ENCODE data around the gene ZNF777.
A peak's percentile ranks its signal among the peaks of the same experiment; 100 is the strongest.
"Not testable (repeated sequence)": the region's sequence is repeated elsewhere in the genome, so short reads cannot be mapped to it uniquely, and the experiment has no call there.

ZNF777 gene

GRCh38 chr7:149495785-149496641 lies 35.2 kb upstream of the ZNF777 start:
- Histone ChIP-seq H3K9me3 (ENCODE audit: control insufficient read depth in 1 of 2, low read length in 2 of 2) (no peaks in the 10 kb centered on the region), H3K4me3 (ENCODE audit: low read depth in 1 of 2, low read length in 2 of 2) (peak overlapping the region; percentile 78), H3K36me3 (ENCODE audit: control insufficient read depth in 1 of 2, insufficient read depth in 2 of 2, low read length in 2 of 2) (peaks cover 24 to 30% of the 10 kb centered on the region in 2 donors), H3K27me3 (ENCODE audit: low read depth, low read length) (no peaks in the 10 kb centered on the region), H3K27ac (ENCODE audit: low read length) (peak overlapping the region; percentile 57), H3K4me1 (ENCODE audit: control insufficient read depth in 1 of 2, insufficient read depth in 2 of 2, low read length in 2 of 2) (peaks cover 10 to 22% of the 10 kb centered on the region in 2 donors)

GRCh38 chr7:149494738-149495368 lies 34.0 kb upstream of the ZNF777 start:
- Histone ChIP-seq H3K4me3 (ENCODE audit: low read depth in 1 of 2, low read length in 2 of 2) (no peak overlapping the region), H3K36me3 (ENCODE audit: control insufficient read depth in 1 of 2, insufficient read depth in 2 of 2, low read length in 2 of 2) (peaks cover 34 to 42% of the 10 kb centered on the region in 2 donors), H3K27ac (ENCODE audit: low read length) (peak overlapping the region; percentile 57), H3K27me3 (ENCODE audit: low read depth, low read length) (no peaks in the 10 kb centered on the region), H3K9me3 (ENCODE audit: control insufficient read depth in 1 of 2, low read length in 2 of 2) (no peaks in the 10 kb centered on the region), H3K4me1 (ENCODE audit: control insufficient read depth in 1 of 2, insufficient read depth in 2 of 2, low read length in 2 of 2) (peaks cover 10 to 22% of the 10 kb centered on the region in 2 donors)

- not testable (repeated sequence) for H3K27ac ChIP-seq (ENCODE audit: low read length); H3K9me3 ChIP-seq (ENCODE audit: control insufficient read depth in 1 of 2, low read length in 2 of 2); H3K27me3 ChIP-seq (ENCODE audit: low read depth, low read length); H3K4me3 ChIP-seq (ENCODE audit: low read depth in 1 of 2, low read length in 2 of 2)
- H3K4me1 ChIP-seq (ENCODE audit: control insufficient read depth in 1 of 2, insufficient read depth in 2 of 2, low read length in 2 of 2), result peaks cover 10 to 22% of the 10 kb centered on the region in 2 donors
- peaks cover 34 to 48% of the 10 kb centered on the region in 2 donors for H3K36me3 ChIP-seq (ENCODE audit: control insufficient read depth in 1 of 2, insufficient read depth in 2 of 2, low read length in 2 of 2)
These were observed 33.1 kb upstream of the ZNF777 start for GRCh38 chr7:149493975-149494374.

GRCh38 chr7:149493366-149493765 lies 32.5 kb upstream of the ZNF777 start:
- peaks cover 10 to 22% of the 10 kb centered on the region in 2 donors for H3K4me1 ChIP-seq (ENCODE audit: control insufficient read depth in 1 of 2, insufficient read depth in 2 of 2, low read length in 2 of 2)
- no peaks in the 10 kb centered on the region for H3K27me3 ChIP-seq (ENCODE audit: low read depth, low read length)
- no peak overlapping the region for H3K27ac ChIP-seq (ENCODE audit: low read length)
- H3K4me3 ChIP-seq (ENCODE audit: low read depth in 1 of 2, low read length in 2 of 2), result no peak overlapping the region
- H3K36me3 ChIP-seq (ENCODE audit: control insufficient read depth in 1 of 2, insufficient read depth in 2 of 2, low read length in 2 of 2), result peaks cover 34 to 53% of the 10 kb centered on the region in 2 donors
- no peaks in the 10 kb centered on the region for H3K9me3 ChIP-seq (ENCODE audit: control insufficient read depth in 1 of 2, low read length in 2 of 2)

GRCh38 chr7:149490083-149490760 lies 29.4 kb upstream of the ZNF777 start:
- peaks cover 45 to 73% of the 10 kb centered on the region in 2 donors for H3K36me3 ChIP-seq (ENCODE audit: control insufficient read depth in 1 of 2, insufficient read depth in 2 of 2, low read length in 2 of 2)

GRCh38 chr7:149489391-149490024 lies 28.6 kb upstream of the ZNF777 start:
- peaks cover 45 to 78% of the 10 kb centered on the region in 2 donors for H3K36me3 ChIP-seq (ENCODE audit: control insufficient read depth in 1 of 2, insufficient read depth in 2 of 2, low read length in 2 of 2)
- no peaks in the 10 kb centered on the region for H3K9me3 ChIP-seq (ENCODE audit: control insufficient read depth in 1 of 2, low read length in 2 of 2)
- no peak overlapping the region for H3K4me3 ChIP-seq (ENCODE audit: low read depth in 1 of 2, low read length in 2 of 2)
- H3K4me1 ChIP-seq (ENCODE audit: control insufficient read depth in 1 of 2, insufficient read depth in 2 of 2, low read length in 2 of 2), result peaks cover 0 to under 1% of the 10 kb centered on the region in 2 donors
- H3K27ac ChIP-seq (ENCODE audit: low read length), result no peak overlapping the region
- no peaks in the 10 kb centered on the region for H3K27me3 ChIP-seq (ENCODE audit: low read depth, low read length)

More at GRCh38 chr7:149490083-149490760, 29.4 kb upstream of the ZNF777 start:
- Histone ChIP-seq H3K27me3 (ENCODE audit: low read depth, low read length) (no peaks in the 10 kb centered on the region), H3K4me3 (ENCODE audit: low read depth in 1 of 2, low read length in 2 of 2) (no peak overlapping the region), H3K27ac (ENCODE audit: low read length) (no peak overlapping the region), H3K4me1 (ENCODE audit: control insufficient read depth in 1 of 2, insufficient read depth in 2 of 2, low read length in 2 of 2) (peaks cover 1 to 8% of the 10 kb centered on the region in 2 donors), H3K9me3 (ENCODE audit: control insufficient read depth in 1 of 2, low read length in 2 of 2) (no peaks in the 10 kb centered on the region)

- Histone ChIP-seq H3K4me3 (ENCODE audit: low read depth in 1 of 2, low read length in 2 of 2) (no peak overlapping the region), H3K9me3 (ENCODE audit: control insufficient read depth in 1 of 2, low read length in 2 of 2) (peaks cover 0 to 6% of the 10 kb centered on the region in 2 donors), H3K36me3 (ENCODE audit: control insufficient read depth in 1 of 2, insufficient read depth in 2 of 2, low read length in 2 of 2) (peaks cover 7 to 30% of the 10 kb centered on the region in 2 donors), H3K27me3 (ENCODE audit: low read depth, low read length) (no peaks in the 10 kb centered on the region), H3K27ac (ENCODE audit: low read length) (no peak overlapping the region), H3K4me1 (ENCODE audit: control insufficient read depth in 1 of 2, insufficient read depth in 2 of 2, low read length in 2 of 2) (no peaks in the 10 kb centered on the region)
These were observed 18.7 kb upstream of the ZNF777 start for GRCh38 chr7:149479568-149479967.

GRCh38 chr7:149478754-149479153 lies 17.9 kb upstream of the ZNF777 start:
- peaks cover 10 to 38% of the 10 kb centered on the region in 2 donors for H3K36me3 ChIP-seq (ENCODE audit: control insufficient read depth in 1 of 2, insufficient read depth in 2 of 2, low read length in 2 of 2)
- no peak overlapping the region for H3K27ac ChIP-seq (ENCODE audit: low read length)
- no peaks in the 10 kb centered on the region for H3K27me3 ChIP-seq (ENCODE audit: low read depth, low read length)
- peaks cover 0 to 6% of the 10 kb centered on the region in 2 donors for H3K9me3 ChIP-seq (ENCODE audit: control insufficient read depth in 1 of 2, low read length in 2 of 2)
- no peak overlapping the region for H3K4me3 ChIP-seq (ENCODE audit: low read depth in 1 of 2, low read length in 2 of 2)
- H3K4me1 ChIP-seq (ENCODE audit: control insufficient read depth in 1 of 2, insufficient read depth in 2 of 2, low read length in 2 of 2), result no peaks in the 10 kb centered on the region

GRCh38 chr7:149477494-149478443 lies 16.9 kb upstream of the ZNF777 start:
- Histone ChIP-seq H3K4me1 (ENCODE audit: control insufficient read depth in 1 of 2, insufficient read depth in 2 of 2, low read length in 2 of 2) (no peaks in the 10 kb centered on the region), H3K27me3 (ENCODE audit: low read depth, low read length) (no peaks in the 10 kb centered on the region), H3K36me3 (ENCODE audit: control insufficient read depth in 1 of 2, insufficient read depth in 2 of 2, low read length in 2 of 2) (peaks cover 14 to 48% of the 10 kb centered on the region in 2 donors), H3K9me3 (ENCODE audit: control insufficient read depth in 1 of 2, low read length in 2 of 2) (peaks cover 0 to 6% of the 10 kb centered on the region in 2 donors), H3K27ac (ENCODE audit: low read length) (no peak overlapping the region), H3K4me3 (ENCODE audit: low read depth in 1 of 2, low read length in 2 of 2) (no peak overlapping the region)

GRCh38 chr7:149476791-149477190 lies 15.9 kb upstream of the ZNF777 start:
- H3K36me3 ChIP-seq (ENCODE audit: control insufficient read depth in 1 of 2, insufficient read depth in 2 of 2, low read length in 2 of 2), result peaks cover 14 to 48% of the 10 kb centered on the region in 2 donors

More at GRCh38 chr7:149476791-149477190, 15.9 kb upstream of the ZNF777 start:
- H3K27ac ChIP-seq (ENCODE audit: low read length), result no peak overlapping the region
- peaks cover 0 to 6% of the 10 kb centered on the region in 2 donors for H3K9me3 ChIP-seq (ENCODE audit: control insufficient read depth in 1 of 2, low read length in 2 of 2)
- no peaks in the 10 kb centered on the region for H3K4me1 ChIP-seq (ENCODE audit: control insufficient read depth in 1 of 2, insufficient read depth in 2 of 2, low read length in 2 of 2)
- no peaks in the 10 kb centered on the region for H3K27me3 ChIP-seq (ENCODE audit: low read depth, low read length)
- H3K4me3 ChIP-seq (ENCODE audit: low read depth in 1 of 2, low read length in 2 of 2), result no peak overlapping the region
